Measurements from ENCODE around the gene MAP3K3.
A peak's percentile ranks its signal among the peaks of the same experiment; 100 is the strongest.
"Not testable (repeated sequence)": the region's sequence is repeated elsewhere in the genome, so short reads cannot be mapped to it uniquely, and the experiment has no call there.

The MAP3K3 gene

DNA sequence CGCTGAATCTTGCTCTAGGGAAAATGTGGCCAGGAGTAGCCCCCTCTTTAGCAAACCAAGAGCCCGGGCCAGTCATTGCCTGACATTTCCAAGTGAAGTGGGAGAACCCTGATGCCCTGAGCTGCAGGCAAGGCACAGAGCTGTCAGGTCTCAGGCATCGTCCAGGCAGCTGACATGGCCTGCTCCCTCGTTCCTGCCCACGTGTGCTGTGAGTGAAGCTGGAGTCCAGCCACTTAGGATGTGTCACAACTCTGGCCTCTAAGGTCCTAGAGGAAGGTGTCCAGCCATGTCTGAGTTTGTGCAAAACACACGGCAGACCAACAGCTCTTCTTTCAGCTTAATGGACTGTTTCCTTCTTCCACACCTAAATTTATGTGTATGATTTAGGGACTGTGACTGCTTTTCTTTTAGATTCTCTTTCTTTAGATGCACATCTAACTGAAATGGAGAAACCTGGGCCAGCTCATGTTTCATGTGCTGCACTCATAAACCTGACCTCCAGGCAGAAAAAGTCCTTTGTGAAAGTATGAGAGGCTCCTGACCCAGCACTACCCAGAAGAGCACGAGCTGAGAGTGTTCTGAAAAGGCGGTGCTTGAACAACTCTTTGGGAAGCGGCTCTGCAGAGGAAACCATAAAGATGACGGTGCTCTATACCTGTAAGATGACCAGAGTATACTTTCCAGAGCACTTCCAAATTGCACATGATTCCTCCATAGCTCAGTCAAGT, 92.5 kb downstream of the MAP3K3 start:
- DNase-seq: no peak

DNA sequence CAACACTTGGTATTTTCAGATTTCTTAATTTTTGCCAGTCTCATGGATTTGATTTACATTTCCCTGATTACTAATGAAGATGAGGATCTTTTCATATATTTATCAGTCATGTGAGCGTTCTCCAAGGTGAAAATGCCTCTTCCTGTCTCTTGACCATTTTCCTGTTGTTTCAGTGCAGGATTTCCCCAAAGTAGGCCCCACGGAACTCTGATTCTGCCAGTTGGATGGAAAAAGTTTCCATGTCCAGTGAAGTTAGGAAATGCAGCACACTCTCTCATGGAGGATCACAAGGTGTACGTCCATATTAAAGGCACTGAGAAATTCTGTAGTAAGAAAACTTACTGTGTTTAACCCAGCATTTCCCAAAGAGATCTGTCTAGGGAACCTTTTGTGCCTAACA, 94.2 kb downstream of the MAP3K3 start:
- no peak for DNase-seq

DNA sequence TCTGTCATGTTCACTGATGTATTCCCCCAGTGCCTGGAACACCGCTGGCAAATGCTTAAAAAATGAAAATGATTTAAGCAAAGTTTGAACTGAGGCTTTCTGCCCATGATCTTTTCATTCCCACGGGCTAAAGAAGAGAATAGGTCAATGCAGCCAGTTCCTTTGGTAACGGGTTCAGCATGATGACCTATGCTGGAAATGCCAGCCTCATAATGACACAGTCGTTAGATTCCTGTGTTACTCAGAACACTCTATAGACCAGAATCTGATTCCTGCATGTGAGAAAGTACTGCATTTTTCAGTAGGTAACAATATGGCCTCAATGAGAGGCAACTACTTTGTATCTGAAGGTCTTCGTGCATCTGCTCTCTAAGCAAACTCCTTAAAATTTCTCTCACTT, 96.8 kb downstream of the MAP3K3 start:
- DNase-seq: no peak

DNA sequence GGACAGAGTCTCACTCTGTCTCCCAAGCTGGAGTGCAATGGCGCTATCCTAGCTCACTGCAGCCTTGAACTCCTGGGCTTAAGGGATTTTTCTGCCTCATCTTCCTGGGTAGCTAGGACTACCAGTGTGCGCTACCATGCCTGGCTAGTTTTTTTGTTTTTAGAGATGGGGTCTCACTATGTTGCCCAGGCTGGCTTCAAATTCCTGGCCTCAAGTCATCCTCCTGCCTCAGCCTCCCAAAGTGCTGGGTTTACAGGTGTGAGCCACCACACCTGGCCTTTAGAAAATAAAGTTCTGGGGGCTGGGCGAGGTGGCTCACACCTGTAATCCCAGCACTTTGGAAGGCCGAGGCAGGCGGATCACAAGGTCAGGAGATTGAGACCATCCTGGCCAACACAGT, 98.0 kb downstream of the MAP3K3 start:
- not testable (repeated sequence) for DNase-seq

DNA sequence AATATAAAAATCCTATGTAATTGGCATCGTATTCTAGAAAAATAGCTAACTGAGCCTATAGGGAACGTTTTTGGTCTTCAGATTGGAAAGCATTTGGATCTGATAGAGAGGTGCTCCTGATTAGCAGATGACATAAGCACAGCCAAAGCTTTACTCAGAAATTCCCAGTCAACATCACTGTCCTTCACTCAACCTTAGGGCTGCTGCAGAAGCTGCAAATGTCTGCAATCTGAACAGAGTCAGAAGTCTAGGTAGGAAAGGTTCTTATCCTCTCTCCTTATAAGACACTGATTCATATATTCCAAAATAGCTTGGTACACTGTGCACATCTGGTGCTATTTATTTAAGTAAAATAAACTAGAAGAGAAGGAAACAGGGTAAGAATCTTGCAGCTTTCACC, 100.2 kb downstream of the MAP3K3 start:
- DNase-seq: no peak

DNA sequence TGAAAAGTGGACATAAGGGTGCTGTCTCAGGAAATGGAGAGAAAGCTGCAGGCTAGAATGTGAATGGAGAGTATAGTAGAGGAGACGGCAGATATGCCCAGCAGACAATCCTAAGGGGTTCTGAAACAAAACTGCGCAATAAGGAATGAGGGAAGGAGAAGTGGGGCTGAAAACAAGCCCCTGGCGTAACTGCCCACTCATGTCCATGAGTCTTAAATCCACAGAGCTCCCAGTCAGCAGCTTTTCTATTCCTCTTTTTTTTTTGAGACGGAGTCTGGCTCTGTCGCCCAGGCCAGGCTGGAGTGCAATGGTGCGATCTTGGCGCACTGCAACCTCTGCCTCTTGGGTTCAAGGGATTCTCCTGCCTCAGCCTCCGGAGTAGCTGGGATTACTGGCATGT, 113.5 kb downstream of the MAP3K3 start:
- no peak for DNase-seq

DNA sequence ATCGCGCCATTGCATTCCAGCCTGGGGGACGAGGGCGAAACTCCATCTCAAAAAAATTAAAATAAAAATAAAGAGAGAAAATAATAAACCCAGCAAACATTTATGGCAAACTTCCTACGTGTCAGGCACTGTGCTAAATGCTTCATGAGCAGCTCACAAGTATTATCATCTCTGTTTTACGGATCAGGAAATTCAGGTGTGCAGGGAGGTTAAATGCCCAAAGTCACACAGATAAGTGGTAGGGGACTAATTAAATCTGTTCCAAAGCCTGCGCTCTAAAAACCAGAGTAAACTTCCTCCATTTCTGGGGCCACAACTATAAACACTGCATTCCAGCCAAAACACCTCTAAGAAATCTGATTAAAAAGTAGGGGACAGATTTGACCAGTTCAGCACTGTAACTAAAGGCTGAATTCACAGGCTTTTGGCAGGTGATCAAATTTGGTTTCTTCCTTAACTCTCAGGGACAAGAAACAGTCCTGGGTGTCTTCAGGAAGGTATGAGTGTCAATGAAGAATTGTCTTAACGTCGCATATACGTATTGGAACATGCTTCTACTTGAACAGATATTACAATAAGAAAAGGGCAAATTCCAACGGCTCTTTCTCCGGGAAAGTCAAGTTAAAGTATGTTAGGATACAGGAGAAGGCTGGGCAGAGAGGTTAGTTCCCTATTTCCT, 118.4 kb downstream of the MAP3K3 start:
- DNase-seq: no peak

DNA sequence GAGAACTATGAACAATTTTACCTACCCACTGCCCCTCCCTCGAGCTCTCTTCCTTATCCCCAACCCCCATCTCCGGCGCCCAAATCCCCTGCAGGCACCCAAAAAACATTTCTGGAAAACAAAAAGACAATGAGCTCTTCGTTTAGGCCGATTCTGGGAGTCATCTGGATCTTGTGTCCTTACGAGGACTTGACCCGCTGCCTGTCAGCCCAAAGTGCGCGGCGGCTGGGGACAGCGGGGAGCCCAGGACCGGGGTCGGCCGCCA, 118.9 kb downstream of the MAP3K3 start:
- DNase-seq: no peak

DNA sequence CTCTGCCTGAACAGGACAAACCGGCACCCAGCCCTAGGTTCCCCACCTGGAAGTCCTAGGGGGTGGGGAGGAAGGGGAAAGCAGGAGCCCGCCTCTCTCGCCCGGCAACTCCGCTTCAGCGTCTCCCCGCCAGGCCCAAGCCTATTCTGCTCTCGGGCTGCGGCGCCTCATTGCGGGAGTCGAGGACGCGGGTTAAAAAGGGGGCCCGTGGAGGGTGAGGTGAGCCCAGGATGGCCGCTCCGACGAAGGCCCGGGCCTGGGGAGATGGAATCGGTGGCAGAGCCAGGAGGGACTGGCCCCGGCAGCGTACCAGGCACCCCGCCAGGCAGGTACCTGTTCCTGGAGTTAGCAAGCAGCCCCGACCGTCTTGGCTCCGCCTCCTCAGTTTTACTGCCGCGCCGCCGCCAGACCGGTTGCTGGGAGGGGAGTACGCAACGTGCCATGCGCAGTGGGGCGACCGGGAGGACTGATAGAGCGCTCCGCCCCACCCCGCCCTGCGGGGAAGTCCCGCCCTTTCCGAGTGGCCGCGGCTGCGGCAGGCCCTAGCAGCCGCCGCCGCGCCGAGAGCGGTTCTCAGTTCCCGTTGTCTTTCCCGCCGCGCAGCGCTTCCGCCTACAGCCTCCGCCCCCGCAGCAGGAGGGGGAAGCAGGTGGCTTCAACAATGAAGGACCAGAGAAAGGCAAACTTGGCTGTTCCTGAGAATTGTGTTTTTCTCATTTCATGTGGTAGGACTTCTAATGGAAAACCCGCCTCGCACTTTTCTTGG, 119.4 kb downstream of the MAP3K3 start, which contains the start of gene STRADA:
Gene STRADA (minus strand): TSS at position 392 of the 766 bp plus-strand sequence. CDS start 13,430 bp downstream, outside the sequence.
- peak; percentile 97 for DNase-seq

Measured in NCI-H1105 (cell line).